Renal pelvis (tissue), 12 donors: ENCODE data around the gene MEPCE. TPM values are rescaled to one million over a fixed set of nuclear protein-coding genes. Genes with fewer than 3 reads are reported as not detected.
"Not testable (repeated sequence)": the region's sequence is repeated elsewhere in the genome, so short reads cannot be mapped to it uniquely, and the experiment has no call there.

Experiments used
- DNase-seq: peaks from one replicate; pipeline ENCODE4 v3.0.0-alpha.2; 2013
- long read RNA-seq, 16 experiments: transcript quantifications; one replicate each; lab custom pipeline, GENCODE V29; 2026
- polyA plus RNA-seq, 3 donors: library from polyadenylated mRNA; unstranded; fragments of 120-200 nt; gene quantifications; one replicate each; pipeline ENCODE4 v1.2.1, GENCODE V29; 2013; ENCODE audit not compliant: insufficient read length in 3 of 3

Gene MEPCE
- 10 to 100 TPM; 55.0 to 63.4 (median 62.5) TPM for polyA plus RNA-seq
- long read RNA-seq, donor 1, transcript MEPCE-201 (4 exons, 3,030 nt) = major isoform, 7 of 13 reads
- long read RNA-seq, donor 1, partial matches to known transcripts = 6 of 13 reads
- long read RNA-seq, donor 1, other reads (novel, unspliced or antisense) = 0 of 13 reads
- long read RNA-seq, donor 2, transcript MEPCE-201 (4 exons, 3,030 nt) = major isoform, 14 of 24 reads
- long read RNA-seq, donor 2, partial matches to known transcripts = 9 of 24 reads
- long read RNA-seq, donor 2, other reads (novel, unspliced or antisense) = 0 of 24 reads
- long read RNA-seq, donor 3, transcript MEPCE-201 (4 exons, 3,030 nt) = major isoform, 16 of 23 reads
- long read RNA-seq, donor 3, partial matches to known transcripts = 7 of 23 reads
- long read RNA-seq, donor 3, other reads (novel, unspliced or antisense) = 0 of 23 reads
- long read RNA-seq, donor 4, transcript MEPCE-201 (4 exons, 3,030 nt) = major isoform, 7 of 16 reads
- long read RNA-seq, donor 4, partial matches to known transcripts = 9 of 16 reads
- long read RNA-seq, donor 4, other reads (novel, unspliced or antisense) = 0 of 16 reads
- long read RNA-seq, donor 5, transcript MEPCE-201 (4 exons, 3,030 nt) = major isoform, 9 of 9 reads
- long read RNA-seq, donor 5, partial matches to known transcripts = 0 of 9 reads
- long read RNA-seq, donor 5, other reads (novel, unspliced or antisense) = 0 of 9 reads
- long read RNA-seq, donor 6, transcript MEPCE-201 (4 exons, 3,030 nt) = major isoform, 8 of 17 reads
- long read RNA-seq, donor 6, partial matches to known transcripts = 9 of 17 reads
- long read RNA-seq, donor 6, other reads (novel, unspliced or antisense) = 0 of 17 reads
- long read RNA-seq, donor 7, transcript MEPCE-201 (4 exons, 3,030 nt) = major isoform, 14 of 30 reads
- long read RNA-seq, donor 7, partial matches to known transcripts = 16 of 30 reads
- long read RNA-seq, donor 7, other reads (novel, unspliced or antisense) = 0 of 30 reads
- long read RNA-seq, donor 8, partial matches to known transcripts = 6 of 8 reads
- long read RNA-seq, donor 8, other reads (novel, unspliced or antisense) = 0 of 8 reads
- long read RNA-seq, donor 9, transcript MEPCE-201 (4 exons, 3,030 nt) = major isoform, 25 of 45 reads
- long read RNA-seq, donor 9, partial matches to known transcripts = 20 of 45 reads
- long read RNA-seq, donor 9, other reads (novel, unspliced or antisense) = 0 of 45 reads
- long read RNA-seq, donor 10, transcript MEPCE-201 (4 exons, 3,030 nt) = major isoform, 10 of 30 reads
- long read RNA-seq, donor 10, partial matches to known transcripts = 19 of 30 reads
- long read RNA-seq, donor 10, other reads (novel, unspliced or antisense) = 0 of 30 reads
- long read RNA-seq, donor 11, transcript MEPCE-201 (4 exons, 3,030 nt) = major isoform, 7 of 12 reads
- long read RNA-seq, donor 11, partial matches to known transcripts = 5 of 12 reads
- long read RNA-seq, donor 11, other reads (novel, unspliced or antisense) = 0 of 12 reads
- long read RNA-seq, donor 12, transcript MEPCE-201 (4 exons, 3,030 nt) = major isoform, 17 of 23 reads
- long read RNA-seq, donor 12, partial matches to known transcripts = 6 of 23 reads
- long read RNA-seq, donor 12, other reads (novel, unspliced or antisense) = 0 of 23 reads
- long read RNA-seq, donor 13, transcript MEPCE-201 (4 exons, 3,030 nt) = major isoform, 8 of 8 reads
- long read RNA-seq, donor 13, partial matches to known transcripts = 0 of 8 reads
- long read RNA-seq, donor 13, other reads (novel, unspliced or antisense) = 0 of 8 reads
- long read RNA-seq, donor 14, transcript MEPCE-201 (4 exons, 3,030 nt) = major isoform, 25 of 33 reads
- long read RNA-seq, donor 14, partial matches to known transcripts = 7 of 33 reads
- long read RNA-seq, donor 14, other reads (novel, unspliced or antisense) = 0 of 33 reads
- long read RNA-seq, donor 15, transcript MEPCE-201 (4 exons, 3,030 nt) = major isoform, 11 of 27 reads
- long read RNA-seq, donor 15, partial matches to known transcripts = 16 of 27 reads
- long read RNA-seq, donor 15, other reads (novel, unspliced or antisense) = 0 of 27 reads
- long read RNA-seq, donor 16, transcript MEPCE-201 (4 exons, 3,030 nt) = major isoform, 15 of 28 reads
- long read RNA-seq, donor 16, partial matches to known transcripts = 13 of 28 reads
- long read RNA-seq, donor 16, other reads (novel, unspliced or antisense) = 0 of 28 reads

- DNase-seq = peak; percentile 96
These were observed at the start of gene MEPCE for GRCh38 chr7:100429637-100430492. Gene MEPCE, plus strand, starts transcription at chr7:100429831. Its CDS starts 188 bp downstream, at chr7:100430019.

- DNase-seq = no peak
These were observed 49.4 kb upstream of the MEPCE start for GRCh38 chr7:100380196-100380595.

- DNase-seq = not testable (repeated sequence)
These were observed 47.9 kb upstream of the MEPCE start for GRCh38 chr7:100381531-100382233.

GRCh38 chr7:100382234-100382853 lies 47.3 kb upstream of the MEPCE start:
- DNase-seq = not testable (repeated sequence)

- no peak for DNase-seq
These were observed 44.9 kb upstream of the MEPCE start for GRCh38 chr7:100384628-100385294.

GRCh38 chr7:100386940-100387339 lies 42.7 kb upstream of the MEPCE start:
- DNase-seq = no peak

- no peak for DNase-seq
These were observed 41.9 kb upstream of the MEPCE start for GRCh38 chr7:100387695-100388094.

GRCh38 chr7:100389437-100390088 lies 40.1 kb upstream of the MEPCE start:
- no peak for DNase-seq

- no peak for DNase-seq
These were observed 39.2 kb upstream of the MEPCE start for GRCh38 chr7:100390286-100391009.

- no peak for DNase-seq
These were observed 36.3 kb upstream of the MEPCE start for GRCh38 chr7:100393233-100393905.

- no peak for DNase-seq
These were observed 35.6 kb upstream of the MEPCE start for GRCh38 chr7:100394077-100394476.

- DNase-seq = no peak
These were observed 33.1 kb upstream of the MEPCE start for GRCh38 chr7:100396421-100396982.

- no peak for DNase-seq
These were observed 32.1 kb upstream of the MEPCE start for GRCh38 chr7:100397315-100398081.

GRCh38 chr7:100398239-100398638 lies 31.4 kb upstream of the MEPCE start:
- no peak for DNase-seq
